K562 (cell line): Measurements from ENCODE around the gene SORCS2. TPM values are rescaled to one million over a fixed set of nuclear protein-coding genes. Genes with fewer than 3 reads are reported as not detected.

Experiments used
- ATAC-seq: fragments of 200-7000 bp; cut with Tn5 transposase; 3 replicates; pipeline ENCODE4 v1.9.1; 2020; ENCODE audit warnings: moderate library complexity
- BruUV-seq: library from RNA; stranded (reverse); fragments of 400-500 nt; replicated peaks from 2 replicates; lab custom pipeline; 2021; lab: Mats Ljungman, UMichigan
- CTCF ChIA-PET: fragments of 300-600 bp; formaldehyde crosslinking; extraction: SDS; loops from one replicate; lab custom pipeline; 2021; ENCODE audit warnings: low intra/inter-chr PET ratio; lab: Yijun Ruan, JAX
- POLR2A ChIA-PET: fragments of 300-600, 350-650 bp; sonication (Branson Sonifier 250); formaldehyde crosslinking; extraction: SDS; loops from one replicate; lab custom pipeline; 2021; ENCODE audit warnings: antibody characterized with exemption, inconsistent platforms; lab: Yijun Ruan, JAX
- DNase-seq, 4 experiments: peaks; one replicate each; pipeline versions ENCODE4 v3.0.0 to v3.0.0-alpha.2; 2011 to 2018; ENCODE audit warnings: low spot score in 3 of 4, mixed read lengths in 3 of 4; ENCODE audit errors: extremely low read depth in 1 of 4
- FAIRE-seq: peaks from 2 replicates; lab custom pipeline; 2011; peaks lifted over from hg19 to GRCh38; lab: Jason Lieb, UNC
- H2AFZ ChIP-seq: 2 replicates; pipeline ENCODE4 v1.6.0; 2011; ENCODE audit warnings: low read depth, low read length, control low read depth, inconsistent platforms
- H3K27ac ChIP-seq: fragments of 200-600 bp; 3 replicates; pipeline ENCODE4 v1.8.0; 2011; ENCODE audit warnings: low read depth, mild to moderate bottlenecking, control low read depth, inconsistent platforms, low read length, moderate library complexity, mixed read lengths; ENCODE audit errors: extremely low read depth
- H3K27me3 ChIP-seq, 2 experiments: fragments of 300-600 bp in 1 of 2; 2 replicates in 1 of 2; 3 replicates in 1 of 2; pipeline versions ENCODE4 v1.6.0 to v1.8.0; 2011; ENCODE audit warnings: inconsistent platforms in 2 of 2, low read length in 2 of 2, mild to moderate bottlenecking in 1 of 2, mixed read lengths in 1 of 2, moderate library complexity in 1 of 2; ENCODE audit not compliant: control insufficient read depth in 2 of 2, insufficient read depth in 2 of 2
- H3K36me3 ChIP-seq: fragments of 300-600 bp; 3 replicates; pipeline ENCODE4 v1.8.0; 2011; ENCODE audit warnings: mild to moderate bottlenecking, low read length, inconsistent platforms; ENCODE audit not compliant: control insufficient read depth, insufficient read depth
- H3K4me1 ChIP-seq, 2 experiments: fragments of 200-600 bp in 1 of 2; replicated peaks in 1 of 2; 2 replicates in 1 of 2; 3 replicates in 1 of 2; pipeline versions ENCODE4 v1.5.1 to v1.8.0; 2011; ENCODE audit warnings: inconsistent platforms in 2 of 2, low read length in 2 of 2, mild to moderate bottlenecking in 1 of 2, mixed read lengths in 1 of 2, moderate library complexity in 1 of 2; ENCODE audit not compliant: control insufficient read depth in 2 of 2, insufficient read depth in 2 of 2
- H3K4me2 ChIP-seq: 2 replicates; pipeline ENCODE4 v1.6.1; 2011; ENCODE audit warnings: low read length, control low read depth, inconsistent platforms, mixed read lengths; ENCODE audit not compliant: insufficient read depth
- H3K4me3 ChIP-seq: fragments of 200-600 bp; sonication (generic), shearing (Covaris generic); 2 replicates; pipeline ENCODE4 v1.5.1; 2016; ENCODE audit warnings: control low read depth, inconsistent platforms
- H3K79me2 ChIP-seq: fragments of 200-600 bp; 3 replicates; pipeline ENCODE4 v1.8.0; 2011; ENCODE audit warnings: low read length, inconsistent platforms; ENCODE audit not compliant: control insufficient read depth, insufficient read depth
- H3K9ac ChIP-seq, 2 experiments: 2 replicates each; pipeline versions ENCODE4 v1.6.0 to v1.6.1; 2011; ENCODE audit warnings: low read depth in 2 of 2, low read length in 2 of 2, control low read depth in 1 of 2, inconsistent platforms in 1 of 2, mild to moderate bottlenecking in 1 of 2, mixed read lengths in 1 of 2; ENCODE audit not compliant: insufficient read depth in 1 of 2
- H3K9me1 ChIP-seq: one replicate; pipeline ENCODE4 v1.6.0; 2011; ENCODE audit warnings: inconsistent platforms, mild to moderate bottlenecking, low read length, moderate library complexity; ENCODE audit not compliant: control insufficient read depth, insufficient read depth
- H3K9me3 ChIP-seq: replicated peaks from 2 replicates; pipeline ENCODE4 v1.5.1; 2011; ENCODE audit warnings: low read depth, low read length, inconsistent platforms; ENCODE audit not compliant: control insufficient read depth, insufficient read depth
- H4K20me1 ChIP-seq: replicated peaks from 2 replicates; pipeline ENCODE4 v1.6.1; 2011; ENCODE audit warnings: low read length, inconsistent platforms, mixed read lengths; ENCODE audit not compliant: control insufficient read depth, insufficient read depth
- ELF1 ChIP-seq: fragments of 200-800 bp; sonication (Bioruptor generic); IDR thresholded peaks from 2 replicates; pipeline ENCODE4 v1.6.1; 2016; ENCODE audit warnings: missing genetic modification characterization, missing compliant biosample characterization
- SMARCA4 ChIP-seq: fragments of 450-650 bp; IDR thresholded peaks from 2 replicates; pipeline ENCODE4 v1.6.1; 2016
- ZNF512 ChIP-seq: IDR thresholded peaks from 2 replicates; pipeline ENCODE4 v1.6.1; 2016; ENCODE audit warnings: missing genetic modification characterization, missing compliant biosample characterization
- WGBS: fragments of 100-300 bp; shearing (Covaris generic); methylation state at CpG from one replicate; pipeline ENCODE4 v1.1.6; 2016; ENCODE audit warnings: low coverage, mixed read lengths; ENCODE audit not compliant: insufficient coverage; ENCODE audit errors: missing lambda C conversion rate; 5-methylcytosine and 5-hydroxymethylcytosine counted together
- in situ Hi-C: fragments of 300-500 bp; cut with MboI; formaldehyde crosslinking; loops from 4 replicates; pipeline ENCODE4 v1.15.0; 2018; ENCODE audit warnings: inconsistent platforms, mixed read lengths
- intact Hi-C: fragments of 100-400 bp; cut with micrococcal nuclease; formaldehyde crosslinking; loops from 2 replicates; pipeline ENCODE4 v1.14.2; 2022
- polyA plus RNA-seq, 8 experiments: library from polyadenylated mRNA; depleted of rRNA in 4 of 8; stranded (reverse) in 5 of 8; unstranded in 3 of 8; fragments of >200 nt; fragmentation: Nextera tagmentation in 2 of 8; fragmentation: Illumina TruSeq in 1 of 8; extraction: Ambion mirVana in 2 of 8; extraction: Trizol in 1 of 8; gene quantifications; 2 replicates each; pipeline versions ENCODE4 v1.2.1 to v1.2.3, GENCODE V29; 2011 to 2014; ENCODE audit warnings: inconsistent platforms in 1 of 8, missing spikeins in 1 of 8
- total RNA-seq, 7 experiments: library from RNA; depleted of rRNA in 6 of 7; stranded (reverse); fragments of >200 nt in 6 of 7; fragmentation: Illumina TruSeq in 2 of 7; extraction: Trizol in 2 of 7; gene quantifications; 2 replicates each; pipeline versions ENCODE4 v1.2.1 to v1.2.3, GENCODE V29; 2011 to 2021; ENCODE audit warnings: low replicate concordance in 1 of 7

The SORCS2 gene
- total and polyA plus RNA-seq, 9 of the 15 experiments (the other 6 are each of a cell fraction or from before 2014, with no cell fraction given), result not detected

GRCh38 chr4:7190278-7190594, 2.1 kb upstream of the SORCS2 start:
- WGBS, result 0% methylated on average over 2 of the region's 2 CpGs
- intact Hi-C loops, result loop anchor here (10.0 kb wide), 2 partner anchors 105 to 615 kb away; no protein-coding TSS in a partner anchor
- Histone ChIP-seq H3K27ac (no peak overlapping the region), H3K4me3 (no peak overlapping the region), H3K4me2 (no peak overlapping the region), H3K9me1 (no peaks in the 10 kb centered on the region), H3K27me3 (peaks cover 23 to 50% of the 10 kb centered on the region in 2 experiments; a peak in 4 of 5 replicates), H4K20me1 (peaks cover 14% of the 10 kb centered on the region; the same call in 1 of the 2 replicates), H3K36me3 (no peaks in the 10 kb centered on the region), H3K79me2 (no peaks in the 10 kb centered on the region), H3K4me1 (peaks cover 0 to 10% of the 10 kb centered on the region in 2 experiments; a peak in 2 of 5 replicates), H3K9me3 (no peaks in the 10 kb centered on the region), H2AFZ (no peak overlapping the region), H3K9ac (no peak overlapping the region)
- no peak for TF ChIP-seq ELF1 (tag)
- TF ChIP-seq SMARCA4, result no peak
- peak; percentile 86 for TF ChIP-seq ZNF512 (tag)
- no TSS peak for BruUV-seq
- in situ Hi-C loops, result no loop called here
- FAIRE-seq (no peak), DNase-seq (no peak), ATAC-seq (no peak)
- ChIA-PET POLR2A (interaction anchor here (0.6 to 0.9 kb wide), 2 partner anchors 45 to 930 kb away, joined by 3 to 5 read pairs; no protein-coding TSS in a partner anchor), CTCF (interaction anchor here (0.6 kb wide), 1 partner anchor 143 kb away, joined by 3 read pairs; no protein-coding TSS in a partner anchor)
